EL (cell line): ENCODE measurements around the gene IL10RB.

Source experiments
- DNase-seq: peaks from one replicate; pipeline ENCODE4 v3.0.0-alpha.2; 2016

Gene IL10RB

GRCh38 chr21:33339918-33340317, 73.8 kb downstream of the IL10RB start:
- DNase-seq: no peak

- no peak for DNase-seq
Measured at GRCh38 chr21:33345751-33346238, 79.6 kb downstream of the IL10RB start.
